Vagina (tissue), 2 donors: ENCODE measurements around the gene SKAP1. TPM values are rescaled to one million over a fixed set of nuclear protein-coding genes. Genes with fewer than 3 reads are reported as not detected.
"Not testable (repeated sequence)": the region's sequence is repeated elsewhere in the genome, so short reads cannot be mapped to it uniquely, and the experiment has no call there.

Source experiments
- DNase-seq, 2 donors: peaks; one replicate each; pipeline ENCODE4 v3.0.0-alpha.2; 2017; ENCODE audit errors: extremely low spot score in 2 of 2
- H3K27ac ChIP-seq: fragments of 200-600 bp; sonication (generic); one replicate; pipeline ENCODE4 v1.5.1; 2019
- H3K27me3 ChIP-seq: fragments of 200-600 bp; sonication (generic); one replicate; pipeline ENCODE4 v1.5.1; 2019
- H3K36me3 ChIP-seq, 2 donors: fragments of 200-600 bp; sonication (generic); one replicate each; pipeline ENCODE4 v1.5.1; 2017 to 2019
- H3K4me1 ChIP-seq: fragments of 200-600 bp; sonication (generic); one replicate; pipeline ENCODE4 v1.5.1; 2019
- H3K4me3 ChIP-seq, 2 donors: fragments of 200-600 bp; sonication (generic); 1 replicate in 1 of 2; 2 replicates in 1 of 2; pipeline ENCODE4 v1.5.1; 2016 to 2019
- H3K9me3 ChIP-seq: fragments of 200-600 bp; sonication (generic); one replicate; pipeline ENCODE4 v1.5.1; 2019
- POLR2A ChIP-seq, 2 donors: fragments of 450-650 bp; IDR thresholded peaks; one replicate each; pipeline ENCODE4 v1.6.1; 2017; ENCODE audit warnings: antibody characterized with exemption in 2 of 2, mild to moderate bottlenecking in 2 of 2, moderate library complexity in 2 of 2
- POLR2AphosphoS5 ChIP-seq, 2 donors: sonication (generic); formaldehyde crosslinking; IDR thresholded peaks; one replicate each; pipeline ENCODE4 v1.9.0; 2017; ENCODE audit warnings: antibody characterized with exemption in 2 of 2, mild to moderate bottlenecking in 2 of 2, low read depth in 1 of 2; ENCODE audit not compliant: insufficient read depth in 1 of 2
- intact Hi-C: fragments of 100-400 bp; cut with DNase I; formaldehyde crosslinking; loops from one replicate; pipeline ENCODE4 v1.15.1; 2023
- total RNA-seq: library from RNA; depleted of rRNA; stranded (reverse); fragments of >200 nt; gene quantifications from one replicate; pipeline ENCODE4 v1.2.3, GENCODE V29; 2016
- TF ChIP-seq, protein P1 (sequence below), 3 experiments: fragments of 450-650 bp in 2 of 3; fragments of 200-600 bp in 1 of 3; sonication (generic) in 1 of 3; IDR thresholded peaks; one replicate each; pipeline ENCODE4 v1.5.1; 2017 to 2019; ENCODE audit warnings: antibody characterized with exemption in 3 of 3, mild to moderate bottlenecking in 2 of 3, moderate library complexity in 2 of 3

Gene SKAP1
- total RNA-seq, 1 donor from 2014 or later: 5.6 TPM

DNA sequence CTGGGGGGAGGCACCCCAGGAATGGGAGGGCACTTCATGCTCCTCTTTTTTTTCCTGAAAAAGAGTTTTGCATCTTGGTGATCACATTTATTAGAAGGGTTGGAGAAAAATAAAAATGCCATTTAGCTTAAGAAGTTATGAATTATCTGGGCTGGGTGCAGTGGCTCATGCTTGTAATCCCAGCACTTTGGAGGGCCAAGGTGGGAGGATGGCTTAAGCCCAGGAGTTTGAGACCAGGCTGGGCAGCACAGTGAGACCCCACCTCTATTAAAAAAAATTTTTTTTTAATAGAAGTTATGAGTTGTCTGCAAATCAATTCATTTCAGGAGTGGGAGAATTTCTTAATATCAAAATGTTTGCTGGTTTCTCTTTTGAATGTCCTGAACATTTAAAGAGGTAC lies 219.0 kb downstream of the SKAP1 start:
- Histone ChIP-seq H3K9me3 (no peaks in the 10 kb centered on the region), H3K27me3 (no peaks in the 10 kb centered on the region), H3K27ac (no peak overlapping the region), H3K4me3 (no peak overlapping the region), H3K36me3 (no peaks in the 10 kb centered on the region), H3K4me1 (no peaks in the 10 kb centered on the region)
- intact Hi-C loops: no loop called here
- DNase-seq: no peak
- TF ChIP-seq POLR2A (IDR thresholded peaks at IDR 0.05) (no peak), POLR2AphosphoS5 (IDR thresholded peaks at IDR 0.05; ENCODE audit: insufficient read depth in 1 of 2, low read depth in 1 of 2) (no peak)

DNA sequence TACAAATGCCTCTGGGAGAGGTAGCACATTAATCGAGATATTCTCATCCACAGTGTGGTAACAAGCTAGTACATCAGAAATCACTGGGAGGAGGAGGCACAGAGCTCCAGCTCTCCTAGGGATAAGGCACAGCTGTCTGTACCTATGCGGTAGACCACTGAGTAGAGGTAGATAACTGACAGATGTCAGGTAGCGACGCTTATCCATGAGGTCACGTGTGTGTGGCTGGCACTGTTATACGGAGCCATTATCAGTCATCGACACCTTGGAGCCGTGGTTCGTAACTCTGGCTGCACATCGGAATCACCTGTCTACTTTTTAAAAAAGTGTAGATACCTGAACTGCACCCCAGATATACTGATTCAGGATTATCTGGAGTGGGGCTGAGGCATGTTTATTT lies 220.0 kb downstream of the SKAP1 start:
- no peak for DNase-seq
- Histone ChIP-seq H3K9me3 (no peaks in the 10 kb centered on the region), H3K4me3 (no peak overlapping the region), H3K27me3 (no peaks in the 10 kb centered on the region), H3K36me3 (no peaks in the 10 kb centered on the region), H3K4me1 (no peaks in the 10 kb centered on the region), H3K27ac (no peak overlapping the region)
- TF ChIP-seq, protein P1, sequence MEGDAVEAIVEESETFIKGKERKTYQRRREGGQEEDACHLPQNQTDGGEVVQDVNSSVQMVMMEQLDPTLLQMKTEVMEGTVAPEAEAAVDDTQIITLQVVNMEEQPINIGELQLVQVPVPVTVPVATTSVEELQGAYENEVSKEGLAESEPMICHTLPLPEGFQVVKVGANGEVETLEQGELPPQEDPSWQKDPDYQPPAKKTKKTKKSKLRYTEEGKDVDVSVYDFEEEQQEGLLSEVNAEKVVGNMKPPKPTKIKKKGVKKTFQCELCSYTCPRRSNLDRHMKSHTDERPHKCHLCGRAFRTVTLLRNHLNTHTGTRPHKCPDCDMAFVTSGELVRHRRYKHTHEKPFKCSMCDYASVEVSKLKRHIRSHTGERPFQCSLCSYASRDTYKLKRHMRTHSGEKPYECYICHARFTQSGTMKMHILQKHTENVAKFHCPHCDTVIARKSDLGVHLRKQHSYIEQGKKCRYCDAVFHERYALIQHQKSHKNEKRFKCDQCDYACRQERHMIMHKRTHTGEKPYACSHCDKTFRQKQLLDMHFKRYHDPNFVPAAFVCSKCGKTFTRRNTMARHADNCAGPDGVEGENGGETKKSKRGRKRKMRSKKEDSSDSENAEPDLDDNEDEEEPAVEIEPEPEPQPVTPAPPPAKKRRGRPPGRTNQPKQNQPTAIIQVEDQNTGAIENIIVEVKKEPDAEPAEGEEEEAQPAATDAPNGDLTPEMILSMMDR (IDR thresholded peaks at IDR 0.05): no peak
- TF ChIP-seq POLR2A (IDR thresholded peaks at IDR 0.05) (no peak), POLR2AphosphoS5 (IDR thresholded peaks at IDR 0.05; ENCODE audit: insufficient read depth in 1 of 2, low read depth in 1 of 2) (no peak)
- intact Hi-C loops: no loop called here

DNA sequence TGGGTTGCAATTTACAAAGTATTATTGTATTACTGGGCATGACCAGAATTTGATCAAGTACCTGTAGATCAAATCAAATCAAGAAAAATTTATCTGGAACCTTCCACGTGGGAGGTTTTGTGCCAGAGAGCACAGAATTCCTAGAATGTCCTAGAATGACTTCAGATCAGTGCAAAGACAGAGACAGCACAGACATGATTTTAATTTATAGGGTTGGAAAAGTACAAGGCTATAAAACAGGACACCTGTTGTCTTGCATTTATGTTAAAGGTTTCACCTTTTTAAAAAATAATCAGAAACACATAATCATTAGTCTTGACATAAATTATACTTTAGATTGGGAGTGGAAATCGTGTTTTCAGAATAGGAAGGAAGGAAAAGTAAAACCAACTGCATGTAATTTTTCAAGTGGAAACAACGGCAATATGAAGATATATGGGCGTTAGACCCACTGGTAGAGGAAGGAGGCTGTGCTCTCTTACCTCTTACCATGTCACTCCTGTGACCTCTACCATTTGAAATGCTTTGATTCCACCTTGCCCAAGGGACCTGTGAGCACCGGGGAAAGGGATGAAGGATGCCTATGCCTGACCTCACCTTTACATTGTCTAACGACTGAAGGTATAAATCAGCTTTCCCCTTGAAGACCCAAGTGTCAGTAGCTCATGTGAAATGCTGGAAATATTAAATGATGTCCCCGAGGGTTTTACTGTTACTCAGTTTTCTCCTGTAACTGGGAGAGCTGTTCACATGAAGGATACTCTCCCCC lies 222.1 kb downstream of the SKAP1 start:
- H3K27ac ChIP-seq: no peak overlapping the region
- TF ChIP-seq, protein P1 (IDR thresholded peaks at IDR 0.05): no peak
- TF ChIP-seq POLR2AphosphoS5 (IDR thresholded peaks at IDR 0.05; ENCODE audit: insufficient read depth in 1 of 2, low read depth in 1 of 2) (no peak), POLR2A (IDR thresholded peaks at IDR 0.05) (no peak)
- intact Hi-C loops: no loop called here

DNA sequence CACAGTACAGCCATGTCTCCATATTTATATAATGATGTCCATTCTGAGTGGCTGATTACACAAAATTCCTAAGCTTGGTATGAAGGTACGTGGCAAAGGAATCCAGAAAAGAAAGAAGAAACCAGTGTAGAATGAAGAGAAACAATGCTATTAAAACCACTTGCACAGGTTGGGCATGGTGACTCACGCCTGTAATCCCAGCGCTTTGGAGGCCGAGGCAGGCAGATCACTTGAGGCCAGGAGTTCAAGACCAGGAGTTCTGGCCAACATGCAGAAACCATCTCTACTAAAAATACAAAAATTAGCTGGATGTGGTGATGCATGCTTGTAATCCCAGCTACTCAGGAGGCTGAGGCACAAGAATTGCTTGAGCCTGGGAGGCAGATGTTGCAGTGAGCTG lies 223.0 kb downstream of the SKAP1 start:
- H3K9me3 ChIP-seq, H3K36me3 ChIP-seq, H3K27ac ChIP-seq, H3K27me3 ChIP-seq, DNase-seq, H3K4me3 ChIP-seq, H3K4me1 ChIP-seq, intact Hi-C loops: not testable (repeated sequence)

More for the DNA sequence above, 222.1 kb downstream of the SKAP1 start:
- Histone ChIP-seq H3K36me3 (no peaks in the 10 kb centered on the region), H3K27me3 (no peaks in the 10 kb centered on the region), H3K4me3 (no peak overlapping the region), H3K9me3 (no peaks in the 10 kb centered on the region), H3K4me1 (no peaks in the 10 kb centered on the region)
- DNase-seq: no peak

DNA sequence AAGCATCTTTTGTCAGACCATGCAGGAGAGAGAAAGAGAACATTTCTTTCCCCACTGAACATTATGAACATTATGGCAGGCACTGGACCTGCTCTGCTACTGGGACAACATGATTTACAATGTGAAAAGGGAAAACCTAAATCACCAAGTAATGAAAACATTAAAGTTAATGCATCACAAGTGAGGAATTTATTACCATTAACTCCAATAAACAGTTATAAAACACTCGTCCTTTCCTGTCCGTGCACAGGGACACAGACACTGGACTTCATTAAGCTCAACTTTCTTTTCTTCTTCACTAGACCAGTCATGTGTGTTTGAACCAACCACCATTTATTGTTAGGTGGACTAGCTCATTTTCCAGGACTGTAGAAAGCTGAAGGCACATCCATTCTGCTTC lies 227.1 kb downstream of the SKAP1 start:
- TF ChIP-seq POLR2A (IDR thresholded peaks at IDR 0.05): no peak
- TF ChIP-seq, protein P1 (IDR thresholded peaks at IDR 0.05): no peak
- Histone ChIP-seq H3K36me3 (no peaks in the 10 kb centered on the region), H3K27me3 (no peaks in the 10 kb centered on the region), H3K4me3 (no peak overlapping the region), H3K4me1 (no peaks in the 10 kb centered on the region), H3K27ac (no peak overlapping the region), H3K9me3 (no peaks in the 10 kb centered on the region)
- no peak for DNase-seq
- intact Hi-C loops: no loop called here

DNA sequence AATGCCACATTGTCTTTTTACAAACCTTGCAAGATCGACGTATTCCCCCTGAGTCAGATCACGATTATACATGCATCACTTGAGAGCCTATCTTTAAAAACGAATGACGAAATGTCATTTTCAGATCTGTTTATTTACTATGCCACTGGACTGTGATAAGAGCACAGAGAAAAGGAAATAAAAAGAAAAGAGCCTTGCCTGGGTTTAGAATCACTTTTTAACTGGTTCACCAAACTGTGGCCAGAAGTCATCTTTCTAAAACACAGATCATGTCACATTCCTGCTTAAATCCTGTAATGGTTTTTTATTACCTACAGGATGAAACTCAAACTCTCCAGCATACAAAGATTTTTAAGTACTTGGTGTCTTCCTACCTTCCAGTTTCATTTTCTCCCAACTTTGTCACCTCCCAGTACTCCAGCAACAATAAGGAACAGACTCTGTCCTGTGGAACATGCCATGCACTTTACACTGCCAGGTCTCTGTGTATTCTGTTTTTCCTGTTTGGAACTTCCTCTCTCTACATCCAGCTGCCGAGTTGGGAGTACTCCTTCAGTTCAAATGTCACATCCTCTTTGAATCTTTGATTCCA lies 231.0 kb downstream of the SKAP1 start:
- Histone ChIP-seq H3K36me3 (no peaks in the 10 kb centered on the region), H3K27me3 (no peaks in the 10 kb centered on the region), H3K9me3 (no peaks in the 10 kb centered on the region), H3K27ac (no peak overlapping the region), H3K4me1 (no peaks in the 10 kb centered on the region), H3K4me3 (no peak overlapping the region)
- TF ChIP-seq POLR2AphosphoS5 (IDR thresholded peaks at IDR 0.05; ENCODE audit: insufficient read depth in 1 of 2, low read depth in 1 of 2) (no peak), POLR2A (IDR thresholded peaks at IDR 0.05) (no peak)
- TF ChIP-seq, protein P1 (IDR thresholded peaks at IDR 0.05): no peak
- DNase-seq: no peak
- intact Hi-C loops: no loop called here
